ENCODE results near the gene NAGPA. TPM values are rescaled to one million over a fixed set of nuclear protein-coding genes. Genes with fewer than 3 reads are reported as not detected.
A peak's percentile ranks its signal among the peaks of the same experiment; 100 is the strongest.

NAGPA gene
- total and polyA plus RNA-seq, 2 experiments from 2014 or later, result 32.2 to 35.7 TPM

- no peak for DNase-seq (ENCODE audit: low spot score)
- Histone ChIP-seq H3K27ac (no peak overlapping the region), H3K9me2 (replicated peaks; ENCODE audit: insufficient read depth) (no peaks in the 10 kb centered on the region), H3K79me2 (no peaks in the 10 kb centered on the region), H4K20me1 (ENCODE audit: insufficient read depth, poor library complexity, severe bottlenecking) (no peaks in the 10 kb centered on the region), H3K4me1 (ENCODE audit: insufficient read depth) (no peaks in the 10 kb centered on the region), H3K36me3 (replicated peaks; ENCODE audit: insufficient read depth, low read depth) (no peaks in the 10 kb centered on the region), H3K4me2 (no peak overlapping the region), H3K4me3 (no peak overlapping the region), H2AFZ (no peak overlapping the region), H3K27me3 (peaks cover 38% of the 10 kb centered on the region), H3K9me3 (ENCODE audit: low read depth) (no peaks in the 10 kb centered on the region)
- TF ChIP-seq EZH2 (IDR thresholded peaks at IDR 0.05; ENCODE audit: borderline replicate concordance), result no peak
- TF ChIP-seq EZH2phosphoT487 (IDR thresholded peaks at IDR 0.05; ENCODE audit: low read depth, severe bottlenecking, unreplicated experiment), result no peak
- WGBS (ENCODE audit: low lambda C conversion rate, missing lambda C conversion rate), result 94% methylated on average over 5 of the region's 5 CpGs
Observed at GRCh38 chr16:4988647-4989046, 45.1 kb downstream of the NAGPA start.

- Histone ChIP-seq H3K79me2 (no peaks in the 10 kb centered on the region), H3K27ac (no peak overlapping the region), H2AFZ (no peak overlapping the region), H3K4me2 (peak overlapping the region; percentile 70), H3K36me3 (replicated peaks; ENCODE audit: insufficient read depth, low read depth) (no peaks in the 10 kb centered on the region), H3K4me1 (ENCODE audit: insufficient read depth) (no peaks in the 10 kb centered on the region), H3K9me3 (ENCODE audit: low read depth) (no peaks in the 10 kb centered on the region), H3K4me3 (no peak overlapping the region), H3K9me2 (replicated peaks; ENCODE audit: insufficient read depth) (no peaks in the 10 kb centered on the region), H3K27me3 (peaks cover 38% of the 10 kb centered on the region), H4K20me1 (ENCODE audit: insufficient read depth, poor library complexity, severe bottlenecking) (no peaks in the 10 kb centered on the region)
- no peak for TF ChIP-seq CTCF (IDR thresholded peaks at IDR 0.05; ENCODE audit: poor library complexity)
- TF ChIP-seq EZH2phosphoT487 (IDR thresholded peaks at IDR 0.05; ENCODE audit: low read depth, severe bottlenecking, unreplicated experiment), result no peak
- TF ChIP-seq EZH2 (IDR thresholded peaks at IDR 0.05; ENCODE audit: borderline replicate concordance), result peak; percentile 31
- DNase-seq (ENCODE audit: low spot score), result no peak
- 29% methylated on average over 32 of the region's 60 CpGs for WGBS (ENCODE audit: low lambda C conversion rate, missing lambda C conversion rate)
Observed at GRCh38 chr16:4987580-4988374, 46.0 kb downstream of the NAGPA start.

- no peaks in the 10 kb centered on the region for H3K79me2 ChIP-seq
- no peaks in the 10 kb centered on the region for H3K36me3 ChIP-seq (replicated peaks; ENCODE audit: insufficient read depth, low read depth)
- no peak overlapping the region for H3K27ac ChIP-seq
- H2AFZ ChIP-seq, result no peak overlapping the region
- H3K9me2 ChIP-seq (replicated peaks; ENCODE audit: insufficient read depth), result no peaks in the 10 kb centered on the region
- no peak for DNase-seq (ENCODE audit: low spot score)
- no peak overlapping the region for H3K4me3 ChIP-seq
- TF ChIP-seq CTCF (IDR thresholded peaks at IDR 0.05; ENCODE audit: poor library complexity) (no peak), EZH2phosphoT487 (IDR thresholded peaks at IDR 0.05; ENCODE audit: low read depth, severe bottlenecking, unreplicated experiment) (no peak), EZH2 (IDR thresholded peaks at IDR 0.05; ENCODE audit: borderline replicate concordance) (peak; percentile 59)
- H3K4me2 ChIP-seq, result peak overlapping the region; percentile 70
- no peaks in the 10 kb centered on the region for H4K20me1 ChIP-seq (ENCODE audit: insufficient read depth, poor library complexity, severe bottlenecking)
- no peaks in the 10 kb centered on the region for H3K4me1 ChIP-seq (ENCODE audit: insufficient read depth)
- H3K27me3 ChIP-seq, result peaks cover 38% of the 10 kb centered on the region
- WGBS (ENCODE audit: low lambda C conversion rate, missing lambda C conversion rate), result 7% methylated on average over 8 of the region's 10 CpGs
- H3K9me3 ChIP-seq (ENCODE audit: low read depth), result no peaks in the 10 kb centered on the region
Observed at GRCh38 chr16:4987250-4987579, 46.5 kb downstream of the NAGPA start.

GRCh38 chr16:4984174-4984990 is 49.4 kb downstream of the NAGPA start:
- H3K79me2 ChIP-seq, result no peaks in the 10 kb centered on the region
- TF ChIP-seq EZH2 (IDR thresholded peaks at IDR 0.05; ENCODE audit: borderline replicate concordance), result no peak
- no peak for TF ChIP-seq CTCF (IDR thresholded peaks at IDR 0.05; ENCODE audit: poor library complexity)
- no peak for TF ChIP-seq EZH2phosphoT487 (IDR thresholded peaks at IDR 0.05; ENCODE audit: low read depth, severe bottlenecking, unreplicated experiment)
- no peaks in the 10 kb centered on the region for H3K36me3 ChIP-seq (replicated peaks; ENCODE audit: insufficient read depth, low read depth)
- peaks cover 35% of the 10 kb centered on the region for H3K27me3 ChIP-seq
- no peaks in the 10 kb centered on the region for H3K4me1 ChIP-seq (ENCODE audit: insufficient read depth)
- no peak for DNase-seq (ENCODE audit: low spot score)
- no peak overlapping the region for H3K27ac ChIP-seq
- H3K4me3 ChIP-seq, result no peak overlapping the region
- no peak overlapping the region for H3K4me2 ChIP-seq
- H4K20me1 ChIP-seq (ENCODE audit: insufficient read depth, poor library complexity, severe bottlenecking), result no peaks in the 10 kb centered on the region
- H3K9me2 ChIP-seq (replicated peaks; ENCODE audit: insufficient read depth), result no peaks in the 10 kb centered on the region
- no peak overlapping the region for H2AFZ ChIP-seq
- 68% methylated on average over 5 of the region's 5 CpGs for WGBS (ENCODE audit: low lambda C conversion rate, missing lambda C conversion rate)
- no peaks in the 10 kb centered on the region for H3K9me3 ChIP-seq (ENCODE audit: low read depth)
